Endothelial cell of umbilical vein (primary cell): ENCODE results near the gene BZW2. TPM values are rescaled to one million over a fixed set of nuclear protein-coding genes. Genes with fewer than 3 reads are reported as not detected.

Experiments used
- BruUV-seq: library from RNA; stranded (reverse); fragments of 400-500 nt; replicated peaks from 2 replicates; lab custom pipeline; 2021; lab: Mats Ljungman, UMichigan
- CTCF ChIA-PET: fragments of 300-600, 350-600 bp; sonication (Branson Sonifier 250); formaldehyde crosslinking; loops from one replicate; lab custom pipeline; 2021; ENCODE audit warnings: antibody characterized with exemption, inconsistent platforms; lab: Charles Lee
- POLR2A ChIA-PET: fragments of 300-600, 350-600 bp; sonication (Branson Sonifier 250); formaldehyde crosslinking; loops from one replicate; lab custom pipeline; 2021; ENCODE audit warnings: antibody characterized with exemption, inconsistent platforms; lab: Charles Lee
- DNase-seq: peaks from one replicate; pipeline ENCODE4 v3.0.0-alpha.2; 2011; ENCODE audit warnings: low read depth, low spot score
- FAIRE-seq: peaks from 2 replicates; lab custom pipeline; 2011; peaks lifted over from hg19 to GRCh38; lab: Jason Lieb, UNC
- H2AFZ ChIP-seq: 2 replicates; pipeline ENCODE4 v1.6.0; 2012; ENCODE audit warnings: low read depth, low read length, control low read depth, inconsistent platforms
- H3K27ac ChIP-seq: 2 replicates; pipeline ENCODE4 v1.5.1; 2011; ENCODE audit warnings: low read depth, mild to moderate bottlenecking, control low read depth, low read length, moderate library complexity; ENCODE audit not compliant: insufficient read depth
- H3K27me3 ChIP-seq, 2 experiments: 2 replicates each; pipeline versions ENCODE4 v1.6.0 to v1.6.1; 2011; ENCODE audit warnings: low read length in 2 of 2, mixed read lengths in 1 of 2; ENCODE audit not compliant: control insufficient read depth in 2 of 2, insufficient read depth in 2 of 2
- H3K36me3 ChIP-seq, 2 experiments: 2 replicates in 1 of 2; 3 replicates in 1 of 2; pipeline ENCODE4 v1.5.1; 2011; ENCODE audit warnings: low read length in 2 of 2, mild to moderate bottlenecking in 1 of 2, moderate library complexity in 1 of 2; ENCODE audit not compliant: control insufficient read depth in 2 of 2, insufficient read depth in 2 of 2; ENCODE audit errors: extremely low read depth in 1 of 2
- H3K4me1 ChIP-seq: 3 replicates; pipeline ENCODE4 v1.5.1; 2011; ENCODE audit warnings: mild to moderate bottlenecking, low read length; ENCODE audit not compliant: control insufficient read depth, insufficient read depth; ENCODE audit errors: extremely low read depth
- H3K4me2 ChIP-seq: 2 replicates; pipeline ENCODE4 v1.6.1; 2011; ENCODE audit warnings: low read length, control low read depth, mixed read lengths; ENCODE audit not compliant: insufficient read depth
- H3K4me3 ChIP-seq, 3 experiments: fragments of 200-600 bp in 1 of 3; sonication (generic), shearing (Covaris generic) in 1 of 3; replicated peaks in 1 of 3; 2 replicates each; pipeline ENCODE4 v1.5.1; 2011 to 2016; ENCODE audit warnings: control low read depth in 3 of 3, low read length in 3 of 3, mild to moderate bottlenecking in 2 of 3, inconsistent platforms in 1 of 3, low read depth in 1 of 3, moderate library complexity in 1 of 3; ENCODE audit not compliant: insufficient read depth in 1 of 3
- H3K79me2 ChIP-seq: 2 replicates; pipeline ENCODE4 v1.6.0; 2012; ENCODE audit warnings: low read length, inconsistent platforms; ENCODE audit not compliant: control insufficient read depth, insufficient read depth
- H3K9ac ChIP-seq: replicated peaks from 2 replicates; pipeline ENCODE3; 2011; ENCODE audit warnings: low read length, control low read depth; ENCODE audit not compliant: insufficient read depth; ENCODE audit errors: extremely low read depth
- H3K9me1 ChIP-seq: replicated peaks from 3 replicates; pipeline ENCODE4 v1.6.0; 2011; ENCODE audit warnings: mild to moderate bottlenecking, low read length; ENCODE audit not compliant: control insufficient read depth, insufficient read depth; ENCODE audit errors: extremely low read depth
- H3K9me3 ChIP-seq: replicated peaks from 2 replicates; pipeline ENCODE4 v1.5.1; 2012; ENCODE audit warnings: low read length, inconsistent platforms; ENCODE audit not compliant: control insufficient read depth, insufficient read depth
- H4K20me1 ChIP-seq: replicated peaks from 2 replicates; pipeline ENCODE3; 2011; ENCODE audit warnings: mild to moderate bottlenecking, low read length; ENCODE audit not compliant: control insufficient read depth, insufficient read depth; ENCODE audit errors: extremely low read depth
- EZH2 ChIP-seq: IDR thresholded peaks from 2 replicates; pipeline ENCODE4 v1.6.1; 2012; ENCODE audit warnings: borderline replicate concordance, low read depth, mild to moderate bottlenecking, moderate library complexity, low read length, inconsistent platforms; ENCODE audit not compliant: severe bottlenecking
- JUN ChIP-seq: IDR thresholded peaks from 2 replicates; pipeline ENCODE4 v1.6.1; 2011; ENCODE audit warnings: borderline replicate concordance, low read depth; ENCODE audit not compliant: insufficient read length, insufficient read depth
- POLR2A ChIP-seq: IDR thresholded peaks from 2 replicates; pipeline ENCODE4 v1.6.1; 2012; ENCODE audit warnings: low read depth, mild to moderate bottlenecking, control low read depth, low read length
- POLR2AphosphoS5 ChIP-seq: IDR thresholded peaks from 2 replicates; pipeline ENCODE4 v1.6.1; 2012; ENCODE audit warnings: low read depth, mild to moderate bottlenecking, control low read depth, low read length, moderate library complexity; ENCODE audit not compliant: insufficient read depth
- dilution Hi-C: fragments of 300-500 bp; cut with MboI; formaldehyde crosslinking; loops from one replicate; pipeline ENCODE4 v1.15.0; 2019; ENCODE audit warnings: low sequenced_read_pairs; ENCODE audit not compliant: extremely low pct_ligation_motif_present
- intact Hi-C: fragments of 100-400 bp; cut with micrococcal nuclease; formaldehyde crosslinking; loops from one replicate; pipeline ENCODE4 v1.10.0; 2022
- polyA plus RNA-seq, 4 experiments: library from polyadenylated mRNA; depleted of rRNA in 3 of 4; stranded (reverse) in 3 of 4; unstranded in 1 of 4; fragments of >200 nt; gene quantifications; 2 replicates each; pipeline versions ENCODE4 v1.2.1 to v1.2.3, GENCODE V29; 2011 to 2012; ENCODE audit warnings: missing spikeins in 1 of 4
- total RNA-seq: library from RNA; stranded (reverse); gene quantifications from 2 replicates; pipeline ENCODE4 v1.2.3, GENCODE V29; 2021
- TF ChIP-seq, protein P1 (sequence below): IDR thresholded peaks from 2 replicates; pipeline ENCODE4 v1.6.1; 2011; ENCODE audit not compliant: insufficient read depth, insufficient read length
- TF ChIP-seq, protein P2 (sequence below), 2 donors: IDR thresholded peaks; 1 replicate in 1 of 2; 2 replicates in 1 of 2; pipeline ENCODE4 v1.5.1; 2011; ENCODE audit warnings: low read length in 2 of 2, mild to moderate bottlenecking in 2 of 2, moderate library complexity in 2 of 2, control low read depth in 1 of 2, inconsistent platforms in 1 of 2, low read depth in 1 of 2; ENCODE audit not compliant: insufficient read depth in 1 of 2; ENCODE audit errors: extremely low read depth in 1 of 2

The BZW2 gene
- total and polyA plus RNA-seq, 2 donors (not counting 3 experiments of a cell fraction or from before 2014, with no cell fraction given), result 39.7 to 106 TPM

DNA sequence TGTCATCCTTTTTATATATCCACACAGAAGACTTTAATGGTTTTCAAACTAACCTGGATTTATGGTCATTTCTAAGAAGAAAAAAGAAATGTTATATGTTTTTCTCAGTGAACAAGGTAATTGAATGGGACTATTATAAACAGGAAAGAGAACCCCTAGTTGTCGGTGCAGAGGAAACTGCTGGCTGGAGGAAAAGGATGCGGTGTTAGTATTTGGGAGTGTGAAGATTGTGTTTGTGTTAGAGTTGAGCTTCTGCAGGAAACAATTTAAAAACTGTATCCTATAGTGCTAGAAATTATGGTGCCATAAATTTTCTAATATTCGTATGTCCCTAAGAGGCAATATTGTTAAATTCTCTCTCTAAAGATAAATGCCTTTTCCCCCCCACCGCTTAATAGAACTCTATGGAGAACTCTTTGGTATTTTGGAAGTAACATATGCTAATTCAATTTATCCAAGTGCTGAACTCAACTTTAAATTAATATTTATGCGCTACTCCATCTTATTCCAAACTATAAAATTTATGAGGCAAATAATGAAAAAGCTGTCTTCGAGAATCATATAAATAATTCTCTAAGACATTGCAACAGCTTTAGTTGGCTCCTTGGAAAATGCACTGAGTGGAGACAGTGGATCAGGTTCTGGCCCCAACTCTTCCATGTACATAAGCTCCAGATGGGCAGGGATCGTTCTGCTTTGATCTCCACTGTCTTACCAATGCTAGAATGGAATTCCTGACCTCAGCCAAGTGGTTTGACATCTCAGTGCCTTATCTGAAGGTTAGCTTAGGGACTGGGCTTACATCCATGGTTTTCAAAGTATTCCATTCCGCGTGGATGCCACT is 5.6 kb downstream of the BZW2 start:
- ChIA-PET CTCF (interaction anchor here (1.4 kb wide), 1 partner anchor 25 kb away, joined by 3 read pairs; no protein-coding TSS in a partner anchor), POLR2A (no interaction called here)
- Histone ChIP-seq H3K4me3 (peak overlapping the region in 1 of 3 experiments; percentile 23), H3K9me3 (no peaks in the 10 kb centered on the region), H3K4me1 (peaks cover 55% of the 10 kb centered on the region), H2AFZ (no peak overlapping the region), H3K9me1 (no peaks in the 10 kb centered on the region), H3K27me3 (no peaks in the 10 kb centered on the region), H4K20me1 (no peaks in the 10 kb centered on the region), H3K79me2 (peaks cover 99% of the 10 kb centered on the region), H3K9ac (no peak overlapping the region), H3K4me2 (peak overlapping the region; percentile 76), H3K27ac (no peak overlapping the region), H3K36me3 (no peaks in the 10 kb centered on the region)
- intact Hi-C loops (loop anchor here (1.0 kb wide), 1 partner anchor 8 kb away; no protein-coding TSS in a partner anchor), dilution Hi-C loops (no loop called here)
- DNase-seq (peak; percentile 76), FAIRE-seq (peak; percentile 55)
- BruUV-seq, result no TSS peak
- TF ChIP-seq POLR2A, result peak; percentile 47
- no peak for TF ChIP-seq EZH2
- TF ChIP-seq, protein P1, sequence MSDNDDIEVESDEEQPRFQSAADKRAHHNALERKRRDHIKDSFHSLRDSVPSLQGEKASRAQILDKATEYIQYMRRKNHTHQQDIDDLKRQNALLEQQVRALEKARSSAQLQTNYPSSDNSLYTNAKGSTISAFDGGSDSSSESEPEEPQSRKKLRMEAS, result no peak
- TF ChIP-seq JUN, result no peak

DNA sequence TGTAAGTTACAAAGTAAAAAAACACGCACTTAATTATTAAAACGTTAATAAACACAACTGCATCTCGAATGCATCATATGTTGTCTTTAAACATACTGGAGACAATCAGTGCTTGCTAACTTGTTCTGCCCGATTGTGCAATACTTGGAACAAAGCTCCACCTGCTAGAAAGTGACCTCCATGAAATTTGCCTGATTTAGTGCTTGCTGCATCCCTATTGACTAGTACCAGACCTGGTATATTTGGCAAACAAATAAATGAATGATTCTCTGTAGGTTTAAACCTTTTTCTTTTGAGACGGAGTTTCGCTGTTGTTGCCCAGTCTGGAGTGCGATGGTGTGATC is 6.2 kb downstream of the BZW2 start:
- no peak overlapping the region for H3K27ac ChIP-seq
- no TSS peak for BruUV-seq
- H3K4me2 ChIP-seq, result peak overlapping the region; percentile 76
- TF ChIP-seq POLR2AphosphoS5 (no peak), JUN (no peak)
- TF ChIP-seq, protein P2, sequence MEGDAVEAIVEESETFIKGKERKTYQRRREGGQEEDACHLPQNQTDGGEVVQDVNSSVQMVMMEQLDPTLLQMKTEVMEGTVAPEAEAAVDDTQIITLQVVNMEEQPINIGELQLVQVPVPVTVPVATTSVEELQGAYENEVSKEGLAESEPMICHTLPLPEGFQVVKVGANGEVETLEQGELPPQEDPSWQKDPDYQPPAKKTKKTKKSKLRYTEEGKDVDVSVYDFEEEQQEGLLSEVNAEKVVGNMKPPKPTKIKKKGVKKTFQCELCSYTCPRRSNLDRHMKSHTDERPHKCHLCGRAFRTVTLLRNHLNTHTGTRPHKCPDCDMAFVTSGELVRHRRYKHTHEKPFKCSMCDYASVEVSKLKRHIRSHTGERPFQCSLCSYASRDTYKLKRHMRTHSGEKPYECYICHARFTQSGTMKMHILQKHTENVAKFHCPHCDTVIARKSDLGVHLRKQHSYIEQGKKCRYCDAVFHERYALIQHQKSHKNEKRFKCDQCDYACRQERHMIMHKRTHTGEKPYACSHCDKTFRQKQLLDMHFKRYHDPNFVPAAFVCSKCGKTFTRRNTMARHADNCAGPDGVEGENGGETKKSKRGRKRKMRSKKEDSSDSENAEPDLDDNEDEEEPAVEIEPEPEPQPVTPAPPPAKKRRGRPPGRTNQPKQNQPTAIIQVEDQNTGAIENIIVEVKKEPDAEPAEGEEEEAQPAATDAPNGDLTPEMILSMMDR (IDR thresholded peaks at IDR 0.05; ENCODE audit: extremely low read depth in 1 of 2, insufficient read depth in 1 of 2, low read depth in 1 of 2, low read length in 2 of 2), result no peak
- TF ChIP-seq, protein P1, result no peak
- H2AFZ ChIP-seq, result no peak overlapping the region
- peaks cover 99% of the 10 kb centered on the region for H3K79me2 ChIP-seq
- FAIRE-seq, result no peak
- H3K36me3 ChIP-seq, result no peaks in the 10 kb centered on the region
- intact Hi-C loops, result no loop called here
- peaks cover 51% of the 10 kb centered on the region for H3K4me1 ChIP-seq
- no peak overlapping the region for H3K4me3 ChIP-seq
- H4K20me1 ChIP-seq, result no peaks in the 10 kb centered on the region
- CTCF ChIA-PET, result interaction anchor here (1.4 kb wide), 1 partner anchor 24 kb away, joined by 3 read pairs; no protein-coding TSS in a partner anchor
- no peak for DNase-seq
- POLR2A ChIA-PET, result no interaction called here
- no peak overlapping the region for H3K9ac ChIP-seq
- H3K9me1 ChIP-seq, result no peaks in the 10 kb centered on the region
- H3K9me3 ChIP-seq, result no peaks in the 10 kb centered on the region
- H3K27me3 ChIP-seq, result no peaks in the 10 kb centered on the region
- dilution Hi-C loops, result no loop called here
